Measurements from ENCODE around the gene NHLRC3.

DNA sequence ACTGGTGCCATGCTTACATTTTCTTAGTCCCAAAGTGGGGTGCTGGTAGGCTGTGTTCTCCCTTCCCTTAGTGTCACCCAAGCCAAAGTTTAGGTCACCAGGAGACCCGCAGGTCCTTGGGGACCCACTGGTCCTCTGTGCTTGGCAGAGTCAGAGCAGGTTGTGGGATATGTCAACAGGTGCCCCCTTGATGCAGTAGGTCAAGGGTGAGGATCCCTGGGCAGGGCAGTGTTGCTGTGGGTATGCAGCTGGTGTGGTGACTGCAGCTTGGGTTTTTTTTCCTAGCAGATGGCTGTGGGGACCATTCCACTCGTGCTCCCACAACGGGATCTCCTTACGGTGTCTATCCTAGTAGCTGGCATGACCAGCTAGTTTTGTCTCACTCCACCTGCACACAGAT lies 23.7 kb downstream of the NHLRC3 start:
- TF ChIP-seq, protein P1, sequence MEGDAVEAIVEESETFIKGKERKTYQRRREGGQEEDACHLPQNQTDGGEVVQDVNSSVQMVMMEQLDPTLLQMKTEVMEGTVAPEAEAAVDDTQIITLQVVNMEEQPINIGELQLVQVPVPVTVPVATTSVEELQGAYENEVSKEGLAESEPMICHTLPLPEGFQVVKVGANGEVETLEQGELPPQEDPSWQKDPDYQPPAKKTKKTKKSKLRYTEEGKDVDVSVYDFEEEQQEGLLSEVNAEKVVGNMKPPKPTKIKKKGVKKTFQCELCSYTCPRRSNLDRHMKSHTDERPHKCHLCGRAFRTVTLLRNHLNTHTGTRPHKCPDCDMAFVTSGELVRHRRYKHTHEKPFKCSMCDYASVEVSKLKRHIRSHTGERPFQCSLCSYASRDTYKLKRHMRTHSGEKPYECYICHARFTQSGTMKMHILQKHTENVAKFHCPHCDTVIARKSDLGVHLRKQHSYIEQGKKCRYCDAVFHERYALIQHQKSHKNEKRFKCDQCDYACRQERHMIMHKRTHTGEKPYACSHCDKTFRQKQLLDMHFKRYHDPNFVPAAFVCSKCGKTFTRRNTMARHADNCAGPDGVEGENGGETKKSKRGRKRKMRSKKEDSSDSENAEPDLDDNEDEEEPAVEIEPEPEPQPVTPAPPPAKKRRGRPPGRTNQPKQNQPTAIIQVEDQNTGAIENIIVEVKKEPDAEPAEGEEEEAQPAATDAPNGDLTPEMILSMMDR (conservative IDR thresholded peaks at IDR 0.05), result no peak
- no peak for TF ChIP-seq ZFX (IDR thresholded peaks at IDR 0.05)

Data from C4-2B (cell line).